GM12873 (cell line): ENCODE data around the gene FBN3.

Experiments
- TF ChIP-seq, protein P1 (sequence below): IDR thresholded peaks from 2 replicates; pipeline ENCODE4 v1.5.1; 2012; ENCODE audit warnings: low read depth, mild to moderate bottlenecking, moderate library complexity, low read length, control low read depth; ENCODE audit not compliant: insufficient read depth; ENCODE audit errors: missing control alignments

FBN3 gene

DNA sequence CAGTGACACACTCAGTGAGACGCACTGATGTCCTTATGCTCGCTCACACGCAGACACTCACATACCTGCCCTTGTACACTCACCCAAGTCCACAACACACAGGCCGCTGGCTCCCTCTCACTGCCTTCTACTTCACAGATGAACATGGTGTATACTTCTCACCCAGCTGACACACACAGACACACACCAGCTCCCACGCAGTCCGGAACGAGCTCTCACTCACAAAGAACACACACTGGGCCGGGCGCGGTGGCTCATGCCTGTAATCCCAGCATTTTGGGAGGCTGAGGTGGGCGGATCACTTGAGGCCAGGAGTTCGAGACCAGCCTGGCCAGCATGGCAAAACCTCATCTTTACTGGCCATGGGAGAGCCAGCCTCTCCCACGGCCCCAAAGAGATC is 65.2 kb downstream of the FBN3 start:
- TF ChIP-seq, protein P1, sequence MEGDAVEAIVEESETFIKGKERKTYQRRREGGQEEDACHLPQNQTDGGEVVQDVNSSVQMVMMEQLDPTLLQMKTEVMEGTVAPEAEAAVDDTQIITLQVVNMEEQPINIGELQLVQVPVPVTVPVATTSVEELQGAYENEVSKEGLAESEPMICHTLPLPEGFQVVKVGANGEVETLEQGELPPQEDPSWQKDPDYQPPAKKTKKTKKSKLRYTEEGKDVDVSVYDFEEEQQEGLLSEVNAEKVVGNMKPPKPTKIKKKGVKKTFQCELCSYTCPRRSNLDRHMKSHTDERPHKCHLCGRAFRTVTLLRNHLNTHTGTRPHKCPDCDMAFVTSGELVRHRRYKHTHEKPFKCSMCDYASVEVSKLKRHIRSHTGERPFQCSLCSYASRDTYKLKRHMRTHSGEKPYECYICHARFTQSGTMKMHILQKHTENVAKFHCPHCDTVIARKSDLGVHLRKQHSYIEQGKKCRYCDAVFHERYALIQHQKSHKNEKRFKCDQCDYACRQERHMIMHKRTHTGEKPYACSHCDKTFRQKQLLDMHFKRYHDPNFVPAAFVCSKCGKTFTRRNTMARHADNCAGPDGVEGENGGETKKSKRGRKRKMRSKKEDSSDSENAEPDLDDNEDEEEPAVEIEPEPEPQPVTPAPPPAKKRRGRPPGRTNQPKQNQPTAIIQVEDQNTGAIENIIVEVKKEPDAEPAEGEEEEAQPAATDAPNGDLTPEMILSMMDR = no peak

DNA sequence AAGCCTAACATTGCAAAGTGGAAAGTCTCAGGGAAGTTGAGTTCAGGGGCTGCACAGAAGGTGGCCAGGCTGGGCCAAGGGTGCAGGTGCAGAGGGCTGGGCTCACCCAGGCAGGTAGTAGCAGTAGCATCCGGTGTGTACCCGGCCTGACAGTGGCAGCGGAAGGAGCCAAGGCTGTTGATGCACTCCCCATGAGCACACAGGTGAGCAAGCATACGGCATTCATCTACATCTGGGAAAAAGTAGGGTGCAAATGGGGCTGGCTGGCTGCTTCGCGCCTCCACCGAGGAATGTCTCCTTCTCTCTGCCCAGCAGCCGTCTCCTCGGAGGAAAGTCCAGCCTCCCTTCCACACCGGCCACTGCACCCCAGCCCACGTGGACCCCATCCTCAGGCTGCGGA is 66.3 kb downstream of the FBN3 start:
- TF ChIP-seq, protein P1 = no peak

DNA sequence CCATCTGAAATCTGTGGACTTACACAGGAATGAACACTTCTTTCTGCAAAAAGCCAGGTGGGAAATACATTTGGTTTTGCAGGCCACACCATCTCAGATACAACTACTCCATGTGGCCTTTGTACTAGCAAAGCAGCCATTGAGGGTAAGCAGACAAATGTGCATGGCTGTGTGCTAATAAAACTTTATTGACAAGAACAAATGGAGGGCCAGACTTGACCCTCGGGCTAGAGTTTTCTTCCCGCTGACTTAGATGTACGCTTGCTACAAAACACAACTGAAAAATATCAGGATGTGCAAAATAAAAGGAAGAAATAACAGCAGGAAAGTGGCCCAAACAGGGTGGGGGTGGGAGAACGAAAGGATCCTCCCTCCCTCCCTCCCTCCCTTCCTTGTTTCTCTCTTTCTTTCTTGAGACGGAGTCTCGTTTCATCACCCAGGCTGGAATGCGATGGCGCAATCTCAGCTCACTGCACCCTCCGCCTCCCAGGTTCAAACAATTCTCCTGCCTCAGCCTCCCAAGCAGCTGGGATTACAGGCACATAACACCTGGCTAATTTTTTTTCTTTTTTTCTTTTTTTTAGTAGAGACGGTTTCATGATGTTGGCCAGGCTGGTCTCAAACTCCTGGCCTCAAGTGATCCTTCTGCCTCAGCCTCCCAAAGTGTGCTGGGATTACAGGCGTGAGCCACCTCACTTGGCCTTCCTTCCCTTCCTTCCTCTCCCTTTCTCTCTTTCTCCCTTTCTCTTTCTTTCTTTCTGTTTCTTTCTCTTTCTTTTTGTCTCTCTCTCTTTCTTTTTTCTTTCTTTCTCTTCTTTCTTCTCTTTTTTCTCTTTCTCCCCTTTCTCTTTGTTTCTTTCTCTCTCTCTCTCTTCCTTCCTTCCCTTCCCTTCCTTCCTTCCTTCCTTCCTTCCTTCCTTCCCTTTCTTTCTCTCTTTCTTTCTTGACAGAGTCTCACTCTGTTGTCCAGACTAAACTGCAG is 67.5 kb downstream of the FBN3 start:
- TF ChIP-seq, protein P1 = no peak

DNA sequence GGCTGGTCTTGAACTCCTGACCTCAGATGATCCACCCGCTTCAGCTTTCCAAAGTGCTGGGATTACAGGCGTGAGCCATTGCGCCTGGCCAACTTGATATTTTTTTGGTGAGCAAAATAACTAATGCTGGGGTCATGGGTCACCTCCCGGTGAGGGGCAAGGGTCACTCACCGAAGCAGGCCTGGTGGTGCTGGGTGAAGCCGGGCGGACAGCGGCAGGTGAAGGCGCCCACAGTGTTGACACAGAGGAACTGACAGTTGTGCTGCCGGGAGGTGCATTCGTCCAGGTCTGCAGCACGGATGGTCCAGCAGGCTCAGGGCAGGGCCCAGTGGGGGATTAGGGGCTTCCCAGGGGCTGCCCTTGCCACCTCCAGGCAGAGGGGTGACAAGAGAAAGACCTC is 68.6 kb downstream of the FBN3 start:
- TF ChIP-seq, protein P1 = no peak

DNA sequence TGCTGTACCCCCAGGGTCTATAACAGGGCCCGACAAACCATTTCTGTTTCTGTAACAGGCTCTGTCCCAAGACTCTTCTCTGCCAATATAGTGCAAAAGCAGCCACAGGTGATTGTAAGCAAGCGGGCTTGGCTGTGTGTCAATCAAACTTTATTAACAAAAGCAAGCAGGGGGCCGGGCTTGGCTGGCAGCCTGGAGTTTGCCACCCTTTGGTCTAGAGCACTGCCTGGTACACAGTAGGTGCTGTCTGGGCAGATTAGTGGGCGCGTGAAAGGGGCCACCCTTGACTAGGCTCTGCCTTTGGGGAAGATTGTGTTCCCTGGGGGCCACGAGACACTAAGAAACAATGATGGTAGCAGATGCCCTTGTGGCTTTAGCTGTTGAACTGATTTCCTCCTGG is 69.4 kb downstream of the FBN3 start:
- TF ChIP-seq, protein P1 = no peak

DNA sequence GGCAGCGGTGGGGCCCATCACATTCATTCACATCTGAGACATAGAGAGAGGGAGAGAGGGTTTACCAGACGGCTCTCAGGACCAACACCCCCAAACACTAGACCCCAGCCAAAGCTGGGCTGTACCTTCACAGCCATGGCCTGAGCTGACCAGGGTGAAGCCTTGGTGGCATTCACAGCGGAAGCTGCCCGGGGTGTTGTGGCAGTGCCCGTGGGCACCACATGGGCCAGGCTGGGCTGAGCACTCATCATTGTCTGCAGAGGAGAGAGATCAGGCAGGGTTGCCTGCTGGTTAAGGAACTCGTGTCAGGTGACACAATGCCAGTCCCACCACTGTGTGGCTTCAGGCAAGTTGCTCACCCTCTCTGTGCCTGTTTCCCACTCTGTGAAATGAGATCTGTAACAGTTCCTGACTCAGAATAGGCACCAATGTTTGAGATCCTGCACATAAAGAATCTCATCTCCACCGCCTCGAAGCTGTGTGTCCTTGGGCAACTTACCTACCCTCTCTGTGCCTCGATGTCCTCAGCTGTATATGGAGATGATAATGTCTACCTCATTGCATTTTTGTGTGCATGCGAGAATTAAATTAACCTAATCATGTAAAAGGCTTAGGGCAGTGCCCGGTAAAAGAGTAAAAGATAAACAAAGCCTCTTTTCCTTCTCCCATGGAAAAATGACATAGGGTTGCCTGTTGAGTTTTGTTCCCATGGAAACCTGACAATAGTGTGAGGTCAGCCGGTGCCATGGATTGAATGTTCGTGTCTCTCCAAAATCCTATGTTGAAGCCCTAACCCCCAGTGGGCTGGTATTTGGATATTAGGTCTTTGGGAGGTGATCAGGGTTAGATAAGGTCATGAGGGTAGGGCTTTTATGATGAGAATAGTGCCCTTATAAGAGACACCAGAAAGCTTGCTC is 74.0 kb downstream of the FBN3 start:
- TF ChIP-seq, protein P1 = no peak

DNA sequence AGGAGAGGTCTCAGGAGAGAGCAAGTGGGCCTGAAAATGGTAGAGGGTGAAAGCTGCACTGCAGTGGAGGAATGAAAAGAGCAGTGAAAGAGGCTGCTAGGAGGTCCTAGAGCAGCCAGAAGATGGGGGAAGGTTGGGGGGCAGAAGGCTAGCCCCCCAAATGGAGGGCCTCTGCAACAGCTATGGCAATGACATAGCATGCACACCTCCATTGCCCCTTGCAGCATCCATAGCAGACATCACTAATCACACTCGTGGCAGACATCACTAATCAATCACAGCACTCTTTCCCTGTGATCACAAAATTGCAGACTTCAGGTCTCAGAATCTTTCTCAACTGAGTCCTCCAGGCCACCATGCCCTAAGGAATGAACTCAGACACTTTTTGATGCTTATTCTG is 74.9 kb downstream of the FBN3 start:
- TF ChIP-seq, protein P1 = no peak
